ENCODE data around the gene LRRC49.

DNA sequence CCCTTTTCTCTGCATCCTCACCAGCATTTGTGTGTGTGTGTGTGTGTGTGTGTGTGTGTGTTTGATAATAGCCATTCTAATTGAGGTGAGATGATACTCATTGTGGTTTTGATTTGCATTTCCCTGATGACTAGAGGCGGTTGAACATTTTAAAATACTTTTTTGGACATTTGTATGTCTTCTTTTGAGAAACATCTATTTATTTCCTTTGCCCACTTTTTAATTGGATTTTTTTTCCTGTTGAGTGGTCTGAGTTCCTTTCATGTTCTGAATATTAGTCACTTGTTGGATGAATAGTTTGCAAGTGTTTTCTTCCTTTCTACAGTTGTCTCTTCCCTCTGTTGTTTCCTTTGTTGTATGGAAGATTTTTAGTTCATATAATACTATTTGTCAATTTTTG is 168.4 kb downstream of the LRRC49 start:
- TF ChIP-seq, protein P1, sequence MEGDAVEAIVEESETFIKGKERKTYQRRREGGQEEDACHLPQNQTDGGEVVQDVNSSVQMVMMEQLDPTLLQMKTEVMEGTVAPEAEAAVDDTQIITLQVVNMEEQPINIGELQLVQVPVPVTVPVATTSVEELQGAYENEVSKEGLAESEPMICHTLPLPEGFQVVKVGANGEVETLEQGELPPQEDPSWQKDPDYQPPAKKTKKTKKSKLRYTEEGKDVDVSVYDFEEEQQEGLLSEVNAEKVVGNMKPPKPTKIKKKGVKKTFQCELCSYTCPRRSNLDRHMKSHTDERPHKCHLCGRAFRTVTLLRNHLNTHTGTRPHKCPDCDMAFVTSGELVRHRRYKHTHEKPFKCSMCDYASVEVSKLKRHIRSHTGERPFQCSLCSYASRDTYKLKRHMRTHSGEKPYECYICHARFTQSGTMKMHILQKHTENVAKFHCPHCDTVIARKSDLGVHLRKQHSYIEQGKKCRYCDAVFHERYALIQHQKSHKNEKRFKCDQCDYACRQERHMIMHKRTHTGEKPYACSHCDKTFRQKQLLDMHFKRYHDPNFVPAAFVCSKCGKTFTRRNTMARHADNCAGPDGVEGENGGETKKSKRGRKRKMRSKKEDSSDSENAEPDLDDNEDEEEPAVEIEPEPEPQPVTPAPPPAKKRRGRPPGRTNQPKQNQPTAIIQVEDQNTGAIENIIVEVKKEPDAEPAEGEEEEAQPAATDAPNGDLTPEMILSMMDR (IDR thresholded peaks at IDR 0.05): no peak
- TF ChIP-seq POLR2AphosphoS5 (IDR thresholded peaks at IDR 0.05) (no peak), POLR2A (IDR thresholded peaks at IDR 0.05) (no peak), EP300 (IDR thresholded peaks at IDR 0.05) (no peak)

All from upper lobe of left lung (tissue), 4 donors.